PC-9 (cell line): ENCODE data around the gene JPH4. TPM values are rescaled to one million over a fixed set of nuclear protein-coding genes. Genes with fewer than 3 reads are reported as not detected.
A peak's percentile ranks its signal among the peaks of the same experiment; 100 is the strongest.

Experiments used
- BruUV-seq: library from RNA; stranded (reverse); fragments of 400-500 nt; replicated peaks from 2 replicates; lab custom pipeline; 2021; lab: Mats Ljungman, UMichigan
- CTCF ChIA-PET: fragments of 300-600 bp; sonication (Branson Sonifier 250); formaldehyde crosslinking; loops from one replicate; lab custom pipeline; 2022; ENCODE audit warnings: antibody characterized with exemption; lab: Charles Lee
- POLR2A ChIA-PET: fragments of 300-600 bp; sonication (Branson Sonifier 250); formaldehyde crosslinking; loops from one replicate; lab custom pipeline; 2022; ENCODE audit warnings: antibody characterized with exemption; ENCODE audit not compliant: unreplicated experiment; lab: Charles Lee
- DNase-seq, 2 experiments: peaks; one replicate each; pipeline versions ENCODE4 v3.0.0 to v3.0.0-alpha.2; 2015 to 2022; ENCODE audit warnings: mixed read lengths in 1 of 2
- H2AFZ ChIP-seq: fragments of 200-600 bp; sonication (generic); 2 replicates; pipeline ENCODE4 v1.8.1; 2017; ENCODE audit warnings: antibody characterized with exemption
- H3F3A ChIP-seq: fragments of 200-600 bp; sonication (generic); 2 replicates; pipeline ENCODE4 v1.8.1; 2017; ENCODE audit warnings: antibody characterized with exemption, mild to moderate bottlenecking, low read depth; ENCODE audit not compliant: insufficient read depth
- H3K27ac ChIP-seq: fragments of 200-600 bp; sonication (generic); 2 replicates; pipeline ENCODE4 v1.6.1; 2016; ENCODE audit warnings: mixed run types
- H3K27me3 ChIP-seq: fragments of 200-600 bp; sonication (generic); 2 replicates; pipeline ENCODE4 v1.6.1; 2016; ENCODE audit warnings: low read depth, mixed run types; ENCODE audit not compliant: insufficient read depth
- H3K36me3 ChIP-seq: fragments of 200-600 bp; sonication (generic); 2 replicates; pipeline ENCODE4 v1.6.1; 2016; ENCODE audit warnings: low read depth, mixed run types
- H3K4me1 ChIP-seq: fragments of 200-600 bp; sonication (generic); replicated peaks from 2 replicates; pipeline ENCODE4 v1.6.1; 2016; ENCODE audit warnings: mixed run types; ENCODE audit not compliant: insufficient read depth
- H3K4me2 ChIP-seq: fragments of 200-600 bp; sonication (generic); 2 replicates; pipeline ENCODE4 v1.6.1; 2017; ENCODE audit warnings: mixed run types
- H3K4me3 ChIP-seq: fragments of 200-600 bp; sonication (generic); 2 replicates; pipeline ENCODE4 v1.6.1; 2016; ENCODE audit warnings: mixed run types
- H3K79me2 ChIP-seq: fragments of 200-600 bp; sonication (generic); 2 replicates; pipeline ENCODE4 v1.6.1; 2017; ENCODE audit warnings: low read depth, mixed run types
- H3K9me2 ChIP-seq: fragments of 200-600 bp; sonication (generic); 2 replicates; pipeline ENCODE4 v1.8.1; 2017; ENCODE audit warnings: mild to moderate bottlenecking; ENCODE audit not compliant: insufficient read depth
- H3K9me3 ChIP-seq: fragments of 200-600 bp; sonication (generic); 2 replicates; pipeline ENCODE4 v1.8.1; 2016; ENCODE audit warnings: low read depth; ENCODE audit not compliant: insufficient read depth
- H4K20me1 ChIP-seq: fragments of 200-600 bp; sonication (generic); 2 replicates; pipeline ENCODE4 v1.8.1; 2017; ENCODE audit not compliant: insufficient read depth
- CTCF ChIP-seq: fragments of 200-600 bp; sonication (generic); conservative IDR thresholded peaks from 2 replicates; pipeline ENCODE4 v1.6.1; 2017; ENCODE audit warnings: mixed run types, antibody characterized with exemption, mild to moderate bottlenecking, moderate library complexity
- EZH2 ChIP-seq: fragments of 200-600 bp; sonication (generic); IDR thresholded peaks from 2 replicates; pipeline ENCODE4 v1.8.0; 2017; ENCODE audit warnings: antibody characterized with exemption, low read depth
- intact Hi-C: fragments of 100-400 bp; cut with micrococcal nuclease; formaldehyde crosslinking; loops from one replicate; pipeline ENCODE4 v1.10.0; 2022; ENCODE audit not compliant: unreplicated experiment
- total RNA-seq: library from RNA; stranded (reverse); gene quantifications from 2 replicates; pipeline ENCODE4 v1.2.3, GENCODE V29; 2021

The JPH4 gene
- total RNA-seq, 1 experiment from 2014 or later: not detected

- Histone ChIP-seq H2AFZ (no peak overlapping the region), H3K27me3 (no peaks in the 10 kb centered on the region), H3K79me2 (no peaks in the 10 kb centered on the region), H3K27ac (no peak overlapping the region), H4K20me1 (no peaks in the 10 kb centered on the region), H3K36me3 (no peaks in the 10 kb centered on the region), H3K4me1 (no peaks in the 10 kb centered on the region), H3K9me3 (no peaks in the 10 kb centered on the region), H3K4me2 (no peak overlapping the region), H3K4me3 (no peak overlapping the region), H3K9me2 (no peaks in the 10 kb centered on the region), H3F3A (no peaks in the 10 kb centered on the region)
- no peak for TF ChIP-seq CTCF
- no peak for TF ChIP-seq EZH2
- POLR2A ChIA-PET: no interaction called here
- CTCF ChIA-PET: no interaction called here
- intact Hi-C loops: no loop called here
- no peak for DNase-seq
- no TSS peak for BruUV-seq
Measured at GRCh38 chr14:23542261-23542660, 36.3 kb downstream of the JPH4 start.

- intact Hi-C loops: no loop called here
- Histone ChIP-seq H3K4me3 (no peak overlapping the region), H3K9me3 (no peaks in the 10 kb centered on the region), H4K20me1 (no peaks in the 10 kb centered on the region), H3K36me3 (no peaks in the 10 kb centered on the region), H3K9me2 (no peaks in the 10 kb centered on the region), H3K4me1 (no peaks in the 10 kb centered on the region), H2AFZ (no peak overlapping the region), H3K4me2 (no peak overlapping the region), H3K27ac (no peak overlapping the region), H3F3A (no peaks in the 10 kb centered on the region), H3K27me3 (no peaks in the 10 kb centered on the region), H3K79me2 (no peaks in the 10 kb centered on the region)
- CTCF ChIA-PET: no interaction called here
- POLR2A ChIA-PET: no interaction called here
- BruUV-seq: no TSS peak
- DNase-seq: no peak
- TF ChIP-seq CTCF (no peak), EZH2 (no peak)
Measured at GRCh38 chr14:23540141-23540469, 38.5 kb downstream of the JPH4 start.

- H3K9me3 ChIP-seq: no peaks in the 10 kb centered on the region
- no peaks in the 10 kb centered on the region for H3K9me2 ChIP-seq
- H3K4me1 ChIP-seq: no peaks in the 10 kb centered on the region
- ChIA-PET POLR2A (no interaction called here), CTCF (no interaction called here)
- no peaks in the 10 kb centered on the region for H3F3A ChIP-seq
- intact Hi-C loops: no loop called here
- H3K36me3 ChIP-seq: no peaks in the 10 kb centered on the region
- TF ChIP-seq EZH2 (no peak), CTCF (peak; percentile 80)
- no peak for DNase-seq
- H3K4me3 ChIP-seq: no peak overlapping the region
- no peak overlapping the region for H2AFZ ChIP-seq
- no peaks in the 10 kb centered on the region for H4K20me1 ChIP-seq
- H3K79me2 ChIP-seq: no peaks in the 10 kb centered on the region
- no peaks in the 10 kb centered on the region for H3K27me3 ChIP-seq
- H3K4me2 ChIP-seq: no peak overlapping the region
- H3K27ac ChIP-seq: no peak overlapping the region
- no TSS peak for BruUV-seq
Measured at GRCh38 chr14:23539248-23540140, 39.1 kb downstream of the JPH4 start.
